SW 1271 (cell line): ENCODE measurements around the gene PSD.

Experiments
- DNase-seq, 2 experiments: peaks; one replicate each; lab custom pipeline; 2025; lab: John Stamatoyannopoulos, UW

The PSD gene

DNA sequence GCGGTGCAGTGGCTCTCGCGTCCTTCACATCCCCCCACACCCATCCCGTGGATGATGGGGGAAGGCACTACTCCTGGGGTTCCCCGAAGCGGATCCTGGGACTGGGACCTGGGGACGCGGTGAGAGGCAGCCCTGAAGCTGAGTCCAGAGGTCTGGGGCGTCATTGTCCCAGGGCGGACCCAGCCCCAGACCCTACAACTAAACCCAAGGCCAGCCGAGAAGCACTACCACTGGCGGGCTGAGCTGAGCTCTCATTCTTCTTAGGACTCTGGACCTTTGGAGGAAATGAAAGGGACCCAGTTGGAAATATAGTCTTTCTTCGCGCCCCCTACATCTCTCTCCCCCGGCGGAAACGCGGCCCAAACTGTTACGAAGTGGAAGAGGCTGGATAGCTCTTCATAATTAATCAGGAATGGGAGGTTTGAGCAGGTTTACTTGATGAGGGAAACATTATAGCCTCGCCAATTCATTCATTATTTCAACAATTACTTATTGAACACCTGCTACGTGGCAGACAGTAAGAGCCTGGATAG, 1.7 kb upstream of the PSD start:
- DNase-seq = no peak

DNA sequence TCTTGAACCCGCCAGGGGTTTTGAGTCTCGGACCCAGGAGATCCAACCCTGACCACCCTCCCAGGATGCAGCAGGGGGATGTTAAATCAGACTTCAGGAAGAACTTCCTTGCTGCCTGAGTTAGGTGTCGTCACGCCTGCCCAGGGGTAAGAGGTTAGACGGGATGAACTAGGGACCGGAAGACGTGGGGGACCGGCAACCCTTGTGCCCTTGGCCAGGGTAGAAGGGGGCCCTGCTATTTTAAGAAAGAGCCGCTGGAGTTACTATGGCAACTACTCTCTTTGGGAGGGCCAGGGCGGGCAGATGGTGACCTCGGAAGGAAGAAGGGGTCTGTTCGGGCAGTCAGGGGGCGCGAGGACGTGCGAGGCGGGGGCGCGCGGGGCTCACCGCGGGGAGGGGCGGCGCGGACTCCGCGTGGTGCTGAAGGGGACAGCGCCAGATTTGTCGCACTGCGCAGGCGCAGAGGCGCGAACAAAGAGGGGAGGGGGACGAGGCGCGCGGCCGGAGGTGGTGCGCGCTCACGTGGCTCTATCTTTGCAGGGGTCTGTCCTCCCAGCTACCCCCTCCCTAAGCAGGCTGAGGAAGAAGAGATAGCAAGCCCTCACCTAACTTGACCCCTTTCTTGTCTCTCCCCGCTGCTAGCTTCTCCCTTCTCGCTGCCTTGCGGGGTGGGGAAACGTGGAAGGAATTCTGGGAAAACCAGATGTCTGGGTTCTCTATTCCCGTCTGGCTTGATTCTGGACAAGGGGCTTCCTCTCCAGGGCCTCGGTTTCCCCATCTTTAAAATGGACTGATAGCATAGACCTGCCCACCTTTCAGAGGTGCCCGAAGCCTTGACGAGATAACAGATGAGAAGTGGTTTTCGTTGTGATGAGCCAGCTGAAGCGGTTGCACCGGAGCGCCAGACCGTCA, 940 bp upstream of the PSD start:
- no peak for DNase-seq

DNA sequence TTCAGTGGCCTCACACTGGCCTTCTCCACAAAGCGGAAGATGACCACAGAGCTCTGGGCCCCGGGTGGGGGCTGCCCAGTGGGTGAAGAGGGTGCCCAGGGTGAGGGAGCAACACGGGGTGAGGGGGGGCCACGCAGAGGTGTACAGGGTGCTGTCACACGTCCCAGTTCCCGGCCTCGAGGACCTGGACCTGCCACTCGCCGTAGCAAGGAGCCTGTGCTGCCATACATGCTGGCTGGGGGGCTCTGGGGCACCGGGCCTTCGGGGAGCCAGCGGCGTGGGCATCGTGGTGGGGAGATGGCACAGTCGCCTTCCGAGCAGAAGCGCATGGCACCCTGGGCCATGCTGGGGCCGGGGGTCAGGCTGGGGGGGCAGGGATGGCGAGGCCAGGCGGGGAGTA, 1.9 kb downstream of the PSD start:
- no peak for DNase-seq

- DNase-seq = no peak
Measured at GRCh38 chr10:102416283-102416682, 2.3 kb downstream of the PSD start.

GRCh38 chr10:102414749-102415148, 3.8 kb downstream of the PSD start:
- no peak for DNase-seq

DNA sequence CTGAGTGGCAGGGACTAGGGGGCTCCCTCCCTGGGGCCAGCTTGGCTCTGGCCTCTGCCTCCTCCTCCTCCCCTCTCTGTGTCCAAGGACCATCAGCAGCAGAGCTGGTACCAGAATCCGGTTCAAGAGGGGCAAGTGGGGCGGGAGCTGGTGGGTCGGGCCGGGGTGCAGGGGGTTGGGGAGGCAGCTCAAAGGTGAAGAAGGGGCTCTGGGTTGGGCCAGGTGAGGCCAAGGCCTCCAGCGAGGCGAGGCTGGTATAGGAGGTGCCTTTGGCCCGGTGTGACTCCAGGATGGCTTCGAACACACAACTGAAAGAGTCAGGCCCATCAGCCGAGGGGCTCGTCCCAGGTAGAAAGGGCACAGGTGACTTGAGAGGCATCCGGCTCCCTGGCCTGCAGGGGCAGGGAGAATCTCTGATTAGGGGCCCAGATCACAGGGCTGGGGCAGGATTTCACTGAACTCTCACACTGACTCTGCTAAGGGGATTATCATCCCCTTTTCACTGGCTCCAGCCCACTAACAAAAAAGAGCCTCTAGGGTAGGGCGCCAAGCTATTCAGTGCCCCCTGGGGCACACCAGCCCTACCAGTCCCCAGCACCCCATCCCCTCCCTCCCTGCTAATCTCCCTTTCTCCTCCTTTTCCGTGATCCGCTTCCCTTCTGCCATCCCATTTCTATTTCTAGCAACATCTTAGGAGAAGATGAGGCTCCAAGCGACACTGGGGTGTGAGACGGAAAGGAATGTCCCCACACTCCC, 4.6 kb downstream of the PSD start:
- DNase-seq = no peak

- DNase-seq = no peak
Measured at GRCh38 chr10:102413053-102413705, 5.4 kb downstream of the PSD start.

DNA sequence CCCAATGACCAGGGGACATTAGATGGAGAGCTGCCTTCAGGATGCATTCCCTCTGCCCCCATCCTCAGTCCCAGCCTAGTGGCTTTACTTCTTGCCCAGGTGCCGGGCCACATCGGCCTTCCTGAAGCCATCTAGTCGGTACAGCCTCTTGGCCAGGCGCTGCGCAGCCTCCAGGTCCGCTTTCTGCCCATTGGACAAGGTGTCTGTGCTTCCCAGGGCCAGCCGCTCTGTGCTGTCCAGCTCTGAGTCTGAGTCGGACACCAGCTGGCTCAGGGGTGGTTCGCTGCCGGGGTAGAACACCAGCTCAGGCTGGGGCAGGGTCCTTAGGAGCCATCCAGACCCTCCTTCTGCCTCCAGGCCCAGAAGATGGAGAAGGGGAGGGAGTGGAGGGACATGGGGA, 6.3 kb downstream of the PSD start:
- DNase-seq = no peak

GRCh38 chr10:102411341-102412255, 7.0 kb downstream of the PSD start:
- DNase-seq = no peak

DNA sequence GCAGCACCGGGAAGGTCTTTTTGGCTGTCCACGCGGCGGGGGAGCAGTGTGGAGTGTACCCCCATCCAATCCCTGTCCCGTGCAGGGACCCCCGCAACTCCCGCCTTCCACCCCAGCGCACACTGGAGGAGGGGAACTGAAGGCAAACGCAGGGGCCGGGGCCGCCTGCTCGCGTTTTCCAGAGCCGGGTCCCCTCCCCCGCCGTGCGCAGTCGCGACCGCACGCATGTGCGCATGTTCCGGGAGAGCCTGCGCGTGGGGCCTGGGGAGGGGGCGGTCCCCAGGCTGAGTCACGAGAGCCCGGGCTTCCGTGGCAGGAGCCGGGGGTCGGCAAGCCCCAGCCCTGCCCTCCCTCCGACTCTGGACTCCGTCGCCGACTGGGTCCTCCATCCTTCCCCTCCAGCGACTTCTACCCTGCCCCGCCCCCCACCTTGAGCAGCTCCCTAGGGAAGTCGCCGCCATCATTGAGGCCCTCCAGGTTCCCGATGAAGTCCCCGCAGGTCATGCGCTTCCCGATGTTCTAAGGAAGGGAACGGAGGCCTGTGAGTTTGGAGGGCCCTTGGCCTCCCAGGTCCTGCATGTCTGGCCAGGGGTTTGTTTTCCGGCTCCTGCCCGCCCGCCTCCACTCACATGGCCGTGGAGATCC, 8.0 kb downstream of the PSD start:
- DNase-seq = no peak

GRCh38 chr10:102409604-102410428, 8.8 kb downstream of the PSD start:
- DNase-seq = no peak

GRCh38 chr10:102408728-102409603, 9.6 kb downstream of the PSD start:
- peak in 1 of 2 experiments; percentile 17 for DNase-seq

- no peak for DNase-seq
Measured at GRCh38 chr10:102408131-102408727, 10.4 kb downstream of the PSD start.

GRCh38 chr10:102407425-102408130, 11.0 kb downstream of the PSD start:
- DNase-seq = no peak

DNA sequence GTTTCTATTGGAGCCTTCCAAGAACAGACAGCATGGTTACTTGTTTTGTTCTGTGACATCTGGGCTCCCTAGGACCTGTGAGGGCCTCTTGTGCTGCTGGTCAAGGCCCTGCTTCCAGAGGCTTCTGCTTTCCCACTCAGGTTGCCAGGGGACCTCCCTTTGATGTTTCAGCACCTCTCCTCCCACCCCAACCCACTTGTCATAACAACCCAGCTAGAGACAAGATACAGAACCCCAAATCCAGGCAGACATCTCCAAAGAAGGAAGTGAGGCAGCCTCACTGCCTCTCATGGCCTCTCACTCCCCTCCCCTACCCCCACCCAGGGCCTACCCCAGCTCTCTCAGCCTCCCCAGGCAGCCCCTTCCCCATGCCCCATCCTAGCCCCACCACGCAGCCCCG, 11.8 kb downstream of the PSD start:
- no peak for DNase-seq

DNA sequence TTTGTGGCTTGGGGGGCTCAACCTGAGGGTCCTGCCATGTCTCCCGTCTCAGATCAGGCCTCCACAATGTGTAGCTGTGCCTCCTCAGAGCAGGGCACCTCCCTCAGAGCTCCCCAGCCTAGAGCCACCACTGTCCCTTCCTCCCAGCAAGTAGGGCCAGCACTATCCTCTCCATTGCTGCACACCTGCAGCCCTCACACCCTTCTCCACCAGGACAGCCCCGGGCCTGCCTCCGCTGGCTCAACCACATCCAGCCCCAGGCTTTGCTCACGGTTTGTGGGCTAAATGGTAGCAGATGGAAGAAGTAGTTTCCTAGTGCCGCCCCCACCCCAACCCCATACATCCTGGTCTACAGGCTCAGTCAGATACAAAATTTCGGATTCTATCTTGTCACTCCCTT, 13.0 kb downstream of the PSD start:
- no peak for DNase-seq

GRCh38 chr10:102405108-102405571, 13.4 kb downstream of the PSD start:
- DNase-seq = no peak
